HG03103 (cell line): Measurements from ENCODE around the gene RABGAP1.

Source experiments
- ATAC-seq: cut with Tn5 transposase; IDR thresholded peaks from one replicate; pipeline ENCODE4 v1.9.1; 2021; ENCODE audit warnings: low read depth; ENCODE audit not compliant: unreplicated experiment

RABGAP1 gene

DNA sequence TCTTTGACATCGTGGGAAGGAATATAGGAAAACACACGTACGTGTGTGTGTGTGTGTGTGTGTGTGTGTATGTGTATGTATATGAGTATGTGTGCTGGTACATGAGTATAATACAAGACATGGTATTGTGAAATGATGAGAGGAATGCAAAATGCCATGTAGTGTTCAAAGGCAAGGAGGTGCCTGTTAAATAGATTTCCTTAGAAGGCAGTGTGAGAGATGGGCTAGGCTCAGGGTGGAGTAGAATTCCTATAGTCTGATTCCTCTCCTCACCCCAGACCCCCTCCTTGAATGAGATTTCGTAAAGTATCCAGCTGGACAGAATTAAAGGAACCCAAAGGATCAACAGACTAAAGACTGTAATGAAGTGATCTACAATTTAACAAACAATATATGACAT, 103.8 kb downstream of the RABGAP1 start:
- no peak for ATAC-seq

DNA sequence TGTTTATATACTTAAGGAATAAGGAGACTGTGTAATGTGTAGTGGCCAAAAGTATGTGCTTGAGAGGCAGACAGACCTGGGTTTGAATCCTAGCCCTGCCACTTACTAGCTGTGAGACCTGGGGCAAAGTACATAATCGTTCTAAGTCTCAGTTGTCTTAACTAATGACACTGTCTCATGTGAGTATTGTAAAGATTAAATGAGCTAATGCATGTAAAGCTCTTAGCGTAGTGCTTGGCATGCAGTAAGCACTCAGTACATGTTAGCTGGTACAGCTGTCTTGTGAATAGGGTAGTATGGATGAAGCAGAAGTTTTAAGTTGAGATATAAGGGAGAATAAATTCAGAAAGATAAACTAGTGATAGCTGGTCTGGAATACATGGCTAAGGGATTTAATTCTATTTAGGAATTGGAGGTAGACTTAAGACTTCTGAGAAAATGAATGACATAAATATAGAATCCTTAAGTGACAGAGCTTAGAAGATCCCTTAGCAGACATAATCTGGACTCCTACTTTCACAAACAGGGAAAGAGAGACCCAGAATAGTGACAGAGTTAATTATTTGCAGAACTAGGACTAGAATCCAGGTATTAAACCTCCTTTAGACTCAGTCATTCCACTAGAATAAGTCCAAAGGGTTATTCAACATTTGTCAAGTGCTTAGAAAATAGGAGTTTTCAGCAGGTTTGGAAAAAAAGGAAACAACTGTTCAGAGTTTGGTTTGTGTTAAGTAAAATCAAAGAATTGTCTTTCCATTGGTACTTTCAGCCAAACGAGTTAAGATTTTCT, 105.8 kb downstream of the RABGAP1 start:
- no peak for ATAC-seq

DNA sequence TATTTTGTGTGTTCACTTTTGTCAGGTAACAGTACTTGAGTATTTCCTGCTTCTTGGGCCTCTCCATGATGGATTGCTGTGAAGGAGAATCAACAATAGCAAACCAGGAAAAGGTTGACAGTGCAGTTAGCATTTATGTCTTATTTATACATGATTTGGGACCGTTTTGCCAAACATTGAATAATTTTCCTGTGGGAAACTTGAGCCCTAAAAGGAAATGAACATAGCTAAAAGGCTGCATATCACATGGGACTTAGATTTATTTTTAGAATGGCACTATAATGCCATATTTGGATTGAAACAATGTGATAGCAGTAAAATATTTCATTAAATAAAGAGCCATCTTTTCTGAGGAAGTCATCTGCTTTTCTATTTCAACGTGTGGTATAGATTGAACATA, 107.9 kb downstream of the RABGAP1 start:
- ATAC-seq = no peak

DNA sequence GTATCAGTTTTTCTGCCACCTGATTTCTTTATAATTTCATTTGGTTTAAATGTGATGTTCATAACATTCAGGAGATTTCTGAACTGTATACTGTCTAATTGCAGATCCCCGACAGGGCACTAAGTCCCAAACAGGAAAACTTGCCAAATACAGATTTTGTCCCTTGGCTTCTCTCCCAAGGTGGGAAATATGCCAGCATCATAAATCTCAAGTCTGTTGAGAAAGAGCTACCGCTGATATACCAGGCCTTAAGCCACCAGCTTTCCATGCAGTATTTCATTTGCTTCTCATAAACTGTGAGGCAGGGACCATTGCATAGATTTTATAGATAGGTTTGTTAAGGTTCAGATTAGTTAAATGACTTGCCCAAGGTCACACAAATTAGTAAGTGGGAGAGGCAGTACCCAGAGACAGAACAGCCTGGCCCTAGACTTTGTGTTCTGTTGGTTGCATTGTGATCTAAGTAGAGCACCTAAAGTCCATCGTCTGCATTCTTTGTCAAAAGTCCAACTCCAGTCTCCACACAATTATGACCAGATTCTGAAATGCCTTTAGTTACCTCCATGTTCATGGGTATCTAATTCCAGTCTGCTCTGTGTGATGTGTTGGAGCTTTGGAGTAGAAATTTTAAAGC, 108.9 kb downstream of the RABGAP1 start:
- ATAC-seq = no peak

GRCh38 chr9:123053046-123053445, 112.2 kb downstream of the RABGAP1 start:
- no peak for ATAC-seq

DNA sequence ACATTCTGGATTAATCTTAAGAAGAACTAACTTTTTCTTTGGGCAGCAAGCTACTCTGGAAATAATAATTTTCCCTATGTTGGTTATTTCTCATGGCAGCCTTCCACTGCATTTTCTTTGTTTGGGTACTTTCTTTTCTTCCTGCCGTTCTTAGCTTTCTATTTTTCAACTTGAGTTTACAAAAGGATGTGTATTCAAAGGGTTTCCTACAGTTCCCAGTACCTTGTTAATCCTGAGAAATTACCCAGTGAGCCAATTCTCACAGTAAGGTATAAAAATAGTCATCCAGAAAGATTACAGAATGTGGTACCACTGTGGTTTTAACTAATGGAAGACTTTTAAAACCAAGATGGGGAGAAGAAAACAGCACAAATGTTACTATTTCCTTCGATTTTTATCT, 112.9 kb downstream of the RABGAP1 start:
- no peak for ATAC-seq

DNA sequence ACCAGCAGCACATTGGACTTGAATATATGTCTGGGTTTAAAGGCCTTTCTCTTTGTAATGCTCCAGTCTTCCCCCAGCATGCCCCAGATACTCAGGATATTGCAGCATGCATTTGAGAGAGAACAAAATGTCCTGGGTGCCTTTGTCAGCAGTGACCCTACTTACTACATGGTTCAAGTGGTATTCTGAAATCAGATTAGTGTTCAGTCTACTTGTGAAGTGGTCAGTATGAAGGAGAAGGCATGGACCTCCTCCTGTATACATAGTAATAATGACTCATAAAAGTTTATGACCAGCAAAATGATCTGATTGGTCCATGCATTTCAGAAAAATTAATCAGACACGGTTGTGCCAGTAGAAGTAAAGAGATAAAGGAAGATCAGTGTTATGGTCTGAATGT, 118.0 kb downstream of the RABGAP1 start:
- no peak for ATAC-seq

GRCh38 chr9:123059472-123060220, 118.8 kb downstream of the RABGAP1 start:
- no peak for ATAC-seq

- no peak for ATAC-seq
Observed at GRCh38 chr9:123061216-123061615, 120.4 kb downstream of the RABGAP1 start.

DNA sequence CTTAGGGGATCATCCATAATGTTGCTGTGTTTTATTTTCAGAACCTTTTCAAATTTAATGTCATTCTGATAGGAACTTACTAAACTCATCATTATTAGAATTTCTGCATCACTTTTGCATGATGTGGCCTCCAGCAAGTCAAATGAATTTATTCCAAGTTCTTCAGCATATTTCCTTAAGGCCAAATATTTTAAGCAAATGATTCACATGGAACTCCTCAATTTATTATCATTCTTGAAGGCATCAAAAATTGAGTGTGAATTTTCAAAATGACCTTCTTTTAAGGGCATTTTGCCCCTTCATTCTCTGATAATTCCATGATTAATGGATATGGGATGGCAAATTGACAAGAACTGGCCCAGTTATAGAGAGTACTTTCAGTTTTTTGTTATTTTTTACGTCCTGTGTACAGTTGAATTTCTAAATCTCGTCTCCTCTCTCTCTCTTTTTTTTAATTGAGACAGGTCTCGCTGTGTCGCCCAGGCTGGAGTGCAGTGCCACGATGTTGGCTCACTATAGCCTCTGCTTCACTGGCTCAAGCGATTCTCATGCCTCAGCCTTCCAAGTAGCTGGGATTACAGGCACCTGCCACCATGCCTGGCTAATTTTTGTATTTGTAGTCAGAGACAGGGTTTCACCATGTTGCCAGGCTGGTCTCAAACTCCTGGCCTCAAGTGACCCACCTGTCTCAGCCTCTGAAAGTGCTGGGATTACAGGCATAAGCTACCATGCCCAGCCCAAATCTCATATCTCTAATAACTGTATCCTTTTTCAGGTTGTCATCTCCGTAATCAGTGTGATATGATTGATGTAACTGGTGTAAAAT, 121.7 kb downstream of the RABGAP1 start:
- no peak for ATAC-seq

- no peak for ATAC-seq
Observed at GRCh38 chr9:123063177-123063598, 122.4 kb downstream of the RABGAP1 start.

GRCh38 chr9:123063896-123064295, 123.1 kb downstream of the RABGAP1 start:
- ATAC-seq = no peak

- no peak for ATAC-seq
Observed at GRCh38 chr9:123064716-123065115, 123.9 kb downstream of the RABGAP1 start.

GRCh38 chr9:123065196-123065595, 124.4 kb downstream of the RABGAP1 start:
- ATAC-seq = no peak

- ATAC-seq = no peak
Observed at GRCh38 chr9:123067136-123067535, 126.3 kb downstream of the RABGAP1 start.

DNA sequence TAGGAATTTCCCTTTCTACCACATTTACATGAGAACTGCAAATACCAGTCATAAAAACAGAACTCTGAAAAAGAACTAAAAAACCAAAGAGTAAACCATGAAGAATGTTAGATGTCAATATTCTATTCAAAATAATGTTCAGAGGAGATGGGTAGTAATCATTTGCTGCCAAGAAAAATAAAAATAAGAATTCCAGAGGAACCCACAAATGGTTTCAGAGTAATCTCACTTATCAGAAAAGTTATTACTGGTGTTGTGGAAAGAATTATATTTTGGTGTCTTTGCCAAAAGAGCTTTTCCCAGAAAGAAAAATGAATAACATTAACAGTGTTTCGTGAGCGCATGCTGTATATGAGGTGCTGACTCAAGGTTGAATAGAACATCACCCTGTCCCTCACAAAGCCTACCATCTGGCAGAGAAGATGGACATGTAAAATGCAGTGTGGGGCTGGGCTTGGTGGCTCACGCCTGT, 128.2 kb downstream of the RABGAP1 start:
- ATAC-seq = no peak

- no peak for ATAC-seq
Observed at GRCh38 chr9:123070198-123070597, 129.4 kb downstream of the RABGAP1 start.

DNA sequence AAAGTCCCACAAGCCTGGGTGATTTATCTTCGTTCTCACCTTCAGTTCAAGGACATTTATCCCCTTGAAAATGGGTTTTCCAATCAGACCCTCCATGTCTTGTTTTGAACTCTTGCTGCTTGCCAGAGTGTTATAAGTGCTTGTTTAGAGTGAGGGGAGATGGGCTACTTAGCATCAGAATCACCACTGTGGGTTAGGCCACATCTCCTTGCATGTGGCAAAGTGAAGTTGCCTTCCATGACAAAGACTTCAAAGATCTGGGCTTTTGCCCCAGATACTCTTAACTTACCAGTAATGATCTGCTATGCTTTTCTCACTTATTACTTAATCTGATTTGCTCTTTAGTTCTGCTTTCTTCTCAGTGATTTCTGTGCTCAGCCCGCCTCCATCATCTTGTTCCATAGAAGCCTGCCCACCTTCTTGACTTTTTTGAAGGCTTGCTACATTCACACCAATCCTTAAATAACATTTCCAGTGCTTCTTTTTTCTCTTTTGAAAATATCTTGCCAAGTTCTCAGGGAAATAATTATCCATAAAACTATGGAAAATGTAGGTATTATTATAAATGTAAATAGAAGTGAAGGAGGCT, 131.7 kb downstream of the RABGAP1 start:
- ATAC-seq = no peak

- ATAC-seq = no peak
Observed at GRCh38 chr9:123073441-123073840, 132.6 kb downstream of the RABGAP1 start.

- no peak for ATAC-seq
Observed at GRCh38 chr9:123073991-123074422, 133.2 kb downstream of the RABGAP1 start.
